ENCODE data around the gene ZBTB46. TPM values are rescaled to one million over a fixed set of nuclear protein-coding genes. Genes with fewer than 3 reads are reported as not detected.

ZBTB46 gene
- total RNA-seq, 1 experiment from 2014 or later: 27.1 TPM

- H2BK120ac ChIP-seq (ENCODE audit: low read depth, low read length, poor library complexity, severe bottlenecking): no peak overlapping the region
- H3K9me3 ChIP-seq (ENCODE audit: control insufficient read depth, low read depth, low read length): no peaks in the 10 kb centered on the region
- H3K23ac ChIP-seq (ENCODE audit: insufficient read length, low read depth, low read length): no peak overlapping the region
- no peak overlapping the region for H3K4ac ChIP-seq (ENCODE audit: low read depth, low read length)
- no peak overlapping the region for H3K14ac ChIP-seq (ENCODE audit: insufficient read depth, low read length)
- H4K20me1 ChIP-seq (ENCODE audit: control insufficient read depth, insufficient read depth, insufficient read length): no peaks in the 10 kb centered on the region
- no peak overlapping the region for H2AK5ac ChIP-seq (ENCODE audit: insufficient read length, low read length)
- H2BK5ac ChIP-seq (ENCODE audit: insufficient read length, low read length): no peak overlapping the region
- no peak overlapping the region for H3K4me2 ChIP-seq (ENCODE audit: insufficient read depth, insufficient read length, low read length)
- no CpG with 5 or more reads among the region's 11 CpGs for WGBS (ENCODE audit: extremely low coverage, insufficient read length, low lambda C conversion rate)
- peaks cover 4% of the 10 kb centered on the region; the same call in 1 of the 2 replicates for H3K79me2 ChIP-seq (ENCODE audit: insufficient read depth, low read length)
- H3T11ph ChIP-seq (ENCODE audit: low read length): no peak overlapping the region
- H3K27ac ChIP-seq (ENCODE audit: insufficient read length, low read depth, low read length): no peak overlapping the region
- H3K4me3 Mint-ChIP-seq: no peak overlapping the region; a peak in 1 of 5 replicates
- no peaks in the 10 kb centered on the region for H3K4me1 ChIP-seq (ENCODE audit: insufficient read depth, low read length)
- TF ChIP-seq, protein P1, sequence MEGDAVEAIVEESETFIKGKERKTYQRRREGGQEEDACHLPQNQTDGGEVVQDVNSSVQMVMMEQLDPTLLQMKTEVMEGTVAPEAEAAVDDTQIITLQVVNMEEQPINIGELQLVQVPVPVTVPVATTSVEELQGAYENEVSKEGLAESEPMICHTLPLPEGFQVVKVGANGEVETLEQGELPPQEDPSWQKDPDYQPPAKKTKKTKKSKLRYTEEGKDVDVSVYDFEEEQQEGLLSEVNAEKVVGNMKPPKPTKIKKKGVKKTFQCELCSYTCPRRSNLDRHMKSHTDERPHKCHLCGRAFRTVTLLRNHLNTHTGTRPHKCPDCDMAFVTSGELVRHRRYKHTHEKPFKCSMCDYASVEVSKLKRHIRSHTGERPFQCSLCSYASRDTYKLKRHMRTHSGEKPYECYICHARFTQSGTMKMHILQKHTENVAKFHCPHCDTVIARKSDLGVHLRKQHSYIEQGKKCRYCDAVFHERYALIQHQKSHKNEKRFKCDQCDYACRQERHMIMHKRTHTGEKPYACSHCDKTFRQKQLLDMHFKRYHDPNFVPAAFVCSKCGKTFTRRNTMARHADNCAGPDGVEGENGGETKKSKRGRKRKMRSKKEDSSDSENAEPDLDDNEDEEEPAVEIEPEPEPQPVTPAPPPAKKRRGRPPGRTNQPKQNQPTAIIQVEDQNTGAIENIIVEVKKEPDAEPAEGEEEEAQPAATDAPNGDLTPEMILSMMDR (conservative IDR thresholded peaks at IDR 0.05): no peak
- H3K36me3 Mint-ChIP-seq (ENCODE audit: insufficient read depth in 1 of 3, low read depth in 3 of 3): peaks cover 21 to 35% (median 32%) of the 10 kb centered on the region in 3 experiments
- H3K9ac ChIP-seq (ENCODE audit: extremely low read depth, insufficient read length, low read length): no peak overlapping the region
- no peak overlapping the region for H2AFZ ChIP-seq (ENCODE audit: low read length)
- H4K8ac ChIP-seq (replicated peaks; ENCODE audit: insufficient read length, low read depth, low read length): no peak overlapping the region
- DNase-seq: no peak
- no peaks in the 10 kb centered on the region for H3K9me3 Mint-ChIP-seq
- peaks cover 8 to 16% of the 10 kb centered on the region in 2 experiments for H3K4me1 Mint-ChIP-seq
- peaks cover 12% of the 10 kb centered on the region for H3K23me2 ChIP-seq (ENCODE audit: insufficient read length, low read depth, low read length, poor library complexity, severe bottlenecking)
- H3K79me1 ChIP-seq (ENCODE audit: insufficient read depth, low read depth, low read length, poor library complexity, severe bottlenecking): peaks cover 4% of the 10 kb centered on the region
- no peak overlapping the region for H4K5ac ChIP-seq (ENCODE audit: insufficient read length, low read depth, low read length)
- H3K18ac ChIP-seq (ENCODE audit: insufficient read length, low read depth, low read length): no peak overlapping the region
- no peak overlapping the region for H2BK20ac ChIP-seq (ENCODE audit: low read depth, low read length, poor library complexity, severe bottlenecking)
- H3K27me3 ChIP-seq (ENCODE audit: insufficient read depth, low read length): no peaks in the 10 kb centered on the region
- no peak overlapping the region for H2BK12ac ChIP-seq (ENCODE audit: insufficient read length, low read depth, low read length)
- H4K91ac ChIP-seq (ENCODE audit: insufficient read length, low read depth, low read length): no peak overlapping the region
- no peak overlapping the region for H2BK15ac ChIP-seq (ENCODE audit: low read depth, low read length)
- no peaks in the 10 kb centered on the region for H3K27me3 Mint-ChIP-seq (ENCODE audit: low read depth)
- no peak overlapping the region for H3K27ac Mint-ChIP-seq
- H3K56ac ChIP-seq (ENCODE audit: insufficient read length, low read depth, low read length): no peak overlapping the region
Measured at GRCh38 chr20:63703976-63704748, 126.9 kb downstream of the ZBTB46 start.
